HG03108 (cell line): ENCODE results near the gene LRP6.

ENCODE experiments used
- ATAC-seq: cut with Tn5 transposase; IDR thresholded peaks from one replicate; pipeline ENCODE4 v1.9.1; 2021; ENCODE audit warnings: moderate library complexity; ENCODE audit not compliant: unreplicated experiment

Gene LRP6

DNA sequence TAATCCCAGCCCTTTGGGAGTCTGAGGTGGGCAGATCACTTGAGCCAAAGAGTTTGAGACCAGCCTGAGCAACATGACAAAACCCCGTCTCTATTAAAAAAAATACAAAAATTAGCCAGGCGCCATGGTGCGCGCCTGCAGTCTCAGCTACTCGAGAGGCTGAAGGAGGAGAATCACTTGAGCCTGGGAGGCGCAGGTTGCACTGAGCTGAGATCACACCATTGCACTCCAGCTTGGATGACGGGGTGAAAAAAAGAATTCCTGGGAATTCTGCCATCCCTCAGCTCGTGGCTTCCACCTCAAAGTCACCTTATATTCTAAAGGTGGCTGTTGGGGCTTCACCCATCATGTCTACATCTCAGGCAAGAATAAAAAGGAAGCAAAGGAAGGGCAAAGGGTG is 183.2 kb downstream of the LRP6 start:
- ATAC-seq, result no peak

DNA sequence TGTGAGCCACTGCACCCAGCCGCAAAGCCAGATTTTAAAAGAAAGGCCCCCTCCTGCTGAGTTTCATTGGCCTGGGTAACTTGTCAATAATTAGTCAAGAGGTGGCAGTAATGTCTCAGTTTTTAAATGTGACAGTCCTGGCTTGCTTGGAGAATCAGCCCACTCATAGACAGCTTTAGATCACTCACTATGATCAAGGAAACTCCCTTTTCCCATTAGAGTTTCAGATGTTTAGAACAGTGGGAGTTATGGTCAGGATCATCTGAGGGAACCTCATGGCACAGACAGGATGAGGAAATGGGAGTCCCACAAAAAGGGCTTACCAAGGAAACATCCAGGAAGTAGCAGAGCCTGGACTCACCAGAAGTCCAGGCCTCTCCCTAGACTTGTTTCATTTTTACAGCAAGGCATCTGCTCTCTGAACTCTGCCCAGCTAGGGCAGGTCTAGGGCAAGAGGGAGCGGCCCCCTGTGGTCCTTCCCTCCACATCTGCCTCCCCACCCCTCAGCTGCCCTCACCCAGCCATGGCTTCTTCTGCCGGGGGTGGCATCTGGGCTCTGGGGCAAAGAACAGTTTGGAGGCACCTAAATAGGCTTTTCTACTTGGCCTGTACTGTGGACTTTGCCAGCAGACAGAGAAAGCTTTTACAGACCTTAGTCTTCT is 184.9 kb downstream of the LRP6 start:
- no peak for ATAC-seq

DNA sequence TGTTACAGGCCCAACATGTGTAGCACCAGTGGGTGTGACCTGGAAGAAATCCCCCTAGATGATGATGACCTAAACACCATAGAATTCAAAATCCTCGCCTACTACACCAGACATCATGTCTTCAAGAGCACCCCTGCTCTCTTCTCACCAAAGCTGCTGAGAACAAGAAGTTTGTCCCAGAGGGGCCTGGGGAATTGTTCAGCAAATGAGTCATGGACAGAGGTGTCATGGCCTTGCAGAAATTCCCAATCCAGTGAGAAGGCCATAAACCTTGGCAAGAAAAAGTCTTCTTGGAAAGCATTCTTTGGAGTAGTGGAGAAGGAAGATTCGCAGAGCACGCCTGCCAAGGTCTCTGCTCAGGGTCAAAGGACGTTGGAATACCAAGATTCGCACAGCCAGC is 187.6 kb downstream of the LRP6 start:
- no peak for ATAC-seq

DNA sequence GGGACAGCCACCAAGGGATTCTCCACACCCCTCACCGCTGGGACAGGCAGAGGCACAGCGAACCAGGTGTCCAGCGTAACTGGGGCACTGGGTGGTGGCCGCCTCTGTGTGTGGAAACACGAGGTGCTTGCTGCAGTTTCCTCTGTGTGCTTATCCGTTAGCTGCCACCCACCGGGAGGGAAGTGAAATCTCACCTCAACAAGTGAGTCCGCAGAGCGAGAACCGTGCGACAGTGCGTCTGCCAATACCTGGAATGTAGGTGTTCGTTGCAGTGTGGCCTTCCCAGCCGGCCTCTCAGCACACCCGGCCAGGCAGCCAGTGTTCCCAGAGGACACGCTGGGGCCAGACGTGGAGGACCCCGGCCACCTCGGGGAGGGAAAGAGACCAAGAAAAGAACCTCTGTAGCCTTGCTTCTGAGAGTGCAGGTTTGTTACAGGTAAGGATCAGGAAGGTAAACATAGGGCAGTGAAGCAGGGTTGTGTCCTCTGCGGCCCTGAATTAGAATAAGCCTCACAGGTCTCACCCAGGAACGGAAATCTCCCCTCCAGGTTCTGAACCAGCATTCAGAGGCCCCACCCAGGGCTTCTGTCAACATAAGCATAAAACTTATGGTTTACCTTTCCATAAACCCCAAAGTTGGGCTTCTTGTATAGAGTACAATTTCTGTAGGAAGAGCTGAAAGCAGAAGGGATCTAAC is 194.6 kb downstream of the LRP6 start:
- no peak for ATAC-seq

DNA sequence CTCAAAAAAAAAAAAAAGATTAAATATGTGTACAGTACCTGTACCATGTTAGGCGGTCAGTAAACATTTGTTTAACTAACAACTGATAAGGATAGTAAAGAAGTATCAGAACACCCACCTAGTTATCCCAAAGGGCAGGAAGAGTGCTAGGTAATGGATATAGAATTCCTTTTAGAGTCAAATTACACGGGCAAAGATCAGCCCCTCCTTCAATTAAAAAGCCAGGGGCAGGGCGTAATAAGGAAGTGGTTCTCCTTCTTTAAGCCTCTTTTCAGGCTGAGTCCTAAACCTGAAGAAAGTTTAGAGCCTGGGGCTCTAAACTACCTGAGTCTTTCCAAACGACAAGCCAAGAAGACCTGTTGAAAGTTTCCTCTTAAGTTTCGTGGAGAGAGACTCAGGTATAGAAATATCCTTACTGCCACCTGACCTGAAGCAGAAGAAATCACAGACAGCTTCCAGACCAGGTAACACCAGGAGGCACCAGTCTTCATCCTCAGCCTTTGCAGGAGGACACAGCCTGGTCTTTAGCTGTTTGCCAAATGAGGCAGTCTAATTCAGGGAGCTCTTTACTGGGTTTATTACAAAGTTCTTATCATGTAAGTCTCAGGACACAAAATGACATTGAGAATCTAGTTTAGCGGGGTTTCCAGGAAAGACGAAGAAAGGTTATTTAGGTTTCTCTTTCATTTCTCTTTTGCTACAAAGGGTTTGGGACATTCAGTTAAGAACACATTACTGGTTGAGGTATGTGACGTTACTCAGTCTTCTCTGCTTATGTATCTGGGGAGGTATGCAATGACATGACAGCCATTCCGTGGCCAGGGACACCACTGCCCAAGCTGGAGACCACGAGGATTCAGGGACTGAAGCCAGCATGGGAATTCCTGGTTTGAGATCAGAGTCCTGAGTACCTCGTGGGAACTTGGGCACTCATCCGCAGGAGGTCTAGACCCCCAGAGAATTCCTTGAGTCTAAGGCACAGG is 195.9 kb downstream of the LRP6 start, which contains the start of gene BCL2L14:
Gene BCL2L14, plus strand, starts transcription at position 266 of the 983 bp plus-strand sequence. CDS start 8,367 bp downstream, outside the sequence.
- ATAC-seq, result no peak

DNA sequence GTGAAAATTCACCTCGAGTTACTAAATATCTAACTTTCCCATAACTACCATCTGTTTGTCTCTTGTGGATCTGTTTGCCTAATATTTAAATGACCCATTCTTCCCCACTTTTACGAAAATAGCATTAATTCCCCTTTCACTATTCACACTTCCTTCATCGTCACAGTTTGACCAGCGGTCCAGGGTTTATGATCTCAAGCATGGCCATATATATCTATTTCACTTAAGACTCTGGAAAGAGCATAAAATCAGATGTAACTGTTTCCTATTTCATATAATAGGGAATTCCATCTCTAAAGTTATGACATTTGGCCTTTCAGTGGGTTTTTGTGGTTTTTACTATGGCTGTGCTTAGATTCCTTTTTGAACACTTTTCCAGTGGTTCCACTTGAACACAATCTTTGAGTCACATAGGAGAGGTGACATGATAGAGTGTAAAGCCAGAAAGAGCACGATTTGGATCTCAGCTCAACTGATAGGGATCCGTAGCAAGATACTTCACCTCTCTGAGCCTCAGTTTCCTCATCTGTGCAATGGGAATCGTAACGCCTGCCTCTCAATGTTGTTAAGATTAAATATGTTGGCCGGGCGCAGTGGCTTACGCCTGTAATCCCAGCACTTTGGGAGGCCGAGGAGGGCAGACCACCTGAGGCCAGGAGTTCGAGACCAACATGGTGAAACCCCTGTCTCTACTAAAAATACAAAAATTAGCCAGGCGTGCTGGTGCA is 196.9 kb downstream of the LRP6 start:
- no peak for ATAC-seq

DNA sequence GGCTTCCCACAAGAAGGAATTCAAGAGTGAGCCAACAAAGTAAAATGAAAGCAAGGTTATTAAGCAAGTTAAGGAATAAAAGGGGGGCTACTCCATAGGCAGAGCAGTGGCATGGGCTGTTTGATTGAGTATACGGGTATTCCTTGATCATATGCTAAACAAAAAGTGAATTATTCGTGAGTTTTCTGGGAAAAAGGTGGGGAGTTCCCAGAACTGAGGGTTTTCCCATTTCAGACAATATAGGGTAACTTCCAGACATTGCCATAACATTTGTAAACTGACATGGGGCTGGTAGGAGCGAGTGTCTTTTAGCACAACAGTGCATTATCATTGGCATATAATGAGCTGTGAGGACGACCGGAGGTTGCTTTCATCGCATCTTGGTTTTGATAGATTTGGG is 198.1 kb downstream of the LRP6 start:
- ATAC-seq, result no peak
